GM12801 (cell line): ENCODE data around the gene POLR2L.

ENCODE experiments used
- CTCF ChIP-seq: IDR thresholded peaks from one replicate; pipeline ENCODE4 v1.5.1; 2011; ENCODE audit warnings: control low read depth; ENCODE audit not compliant: insufficient read length; ENCODE audit errors: extremely low read depth

POLR2L gene

DNA sequence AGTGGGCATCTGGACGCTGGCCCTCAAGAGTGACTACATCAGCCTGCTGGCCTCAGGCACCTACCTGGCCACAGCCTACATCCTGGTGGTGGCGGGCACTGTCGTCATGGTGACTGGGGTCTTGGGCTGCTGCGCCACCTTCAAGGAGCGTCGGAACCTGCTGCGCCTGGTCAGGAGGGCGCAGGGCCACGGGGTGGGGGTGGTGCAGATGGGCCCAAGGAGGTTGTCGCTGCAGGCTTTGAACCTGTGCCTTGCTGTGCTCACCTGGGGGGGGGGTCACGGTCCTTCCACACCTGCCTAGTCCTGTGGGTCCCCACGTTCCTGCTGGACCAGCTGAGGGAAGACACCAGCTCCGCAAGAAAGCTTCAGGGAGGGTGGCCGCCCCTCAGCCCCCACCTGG lies 6.1 kb downstream of the POLR2L start:
- no peak for TF ChIP-seq CTCF

DNA sequence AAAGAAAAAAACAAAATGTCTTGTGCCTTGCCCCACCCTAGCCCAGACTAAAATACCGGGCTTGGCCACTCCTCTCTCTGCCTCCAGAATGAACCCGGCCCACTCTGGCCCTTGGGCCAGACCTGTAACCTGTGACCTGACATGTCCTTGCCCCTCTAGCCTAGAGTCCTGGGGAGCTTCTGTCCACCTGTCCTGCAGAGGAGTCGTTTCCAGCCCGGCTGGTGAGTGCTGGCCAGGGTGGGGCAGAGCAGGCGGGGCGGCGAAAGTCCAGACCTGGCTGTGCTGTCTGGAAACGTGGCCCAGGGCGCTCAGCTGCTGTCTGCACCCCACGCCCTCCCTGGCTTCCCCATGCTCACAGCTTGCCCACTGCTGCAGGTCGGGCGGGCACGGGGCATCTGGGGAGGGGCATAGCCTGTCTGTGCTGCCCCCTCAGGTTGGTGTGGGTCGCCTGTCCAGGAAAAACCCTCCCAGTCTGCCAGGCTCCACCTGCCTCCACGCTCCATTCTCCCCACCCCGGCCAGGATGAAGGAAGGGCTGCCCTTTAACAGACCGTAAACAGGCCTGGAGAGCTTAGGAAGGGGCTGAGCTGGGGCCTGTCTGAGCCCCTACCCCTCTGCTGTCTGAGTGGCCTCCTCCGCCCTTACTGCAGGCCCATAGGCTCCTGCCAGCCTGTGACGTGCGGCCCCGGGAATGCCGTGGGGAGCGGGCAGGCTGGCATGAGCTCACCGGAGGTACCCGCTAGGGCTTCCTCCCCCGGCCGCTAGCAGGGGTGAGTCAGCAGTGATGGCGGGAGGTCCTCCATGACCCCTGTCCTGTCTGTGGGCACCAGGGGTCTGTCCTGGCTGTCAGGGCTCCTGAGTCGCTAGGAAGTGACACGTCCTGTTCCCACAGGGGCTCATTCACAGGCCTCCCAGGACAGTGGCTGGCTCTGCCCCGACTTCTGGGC lies 7.7 kb downstream of the POLR2L start:
- TF ChIP-seq CTCF = no peak

- TF ChIP-seq CTCF = no peak
These were observed 8.4 kb downstream of the POLR2L start for GRCh38 chr11:833849-834311.

DNA sequence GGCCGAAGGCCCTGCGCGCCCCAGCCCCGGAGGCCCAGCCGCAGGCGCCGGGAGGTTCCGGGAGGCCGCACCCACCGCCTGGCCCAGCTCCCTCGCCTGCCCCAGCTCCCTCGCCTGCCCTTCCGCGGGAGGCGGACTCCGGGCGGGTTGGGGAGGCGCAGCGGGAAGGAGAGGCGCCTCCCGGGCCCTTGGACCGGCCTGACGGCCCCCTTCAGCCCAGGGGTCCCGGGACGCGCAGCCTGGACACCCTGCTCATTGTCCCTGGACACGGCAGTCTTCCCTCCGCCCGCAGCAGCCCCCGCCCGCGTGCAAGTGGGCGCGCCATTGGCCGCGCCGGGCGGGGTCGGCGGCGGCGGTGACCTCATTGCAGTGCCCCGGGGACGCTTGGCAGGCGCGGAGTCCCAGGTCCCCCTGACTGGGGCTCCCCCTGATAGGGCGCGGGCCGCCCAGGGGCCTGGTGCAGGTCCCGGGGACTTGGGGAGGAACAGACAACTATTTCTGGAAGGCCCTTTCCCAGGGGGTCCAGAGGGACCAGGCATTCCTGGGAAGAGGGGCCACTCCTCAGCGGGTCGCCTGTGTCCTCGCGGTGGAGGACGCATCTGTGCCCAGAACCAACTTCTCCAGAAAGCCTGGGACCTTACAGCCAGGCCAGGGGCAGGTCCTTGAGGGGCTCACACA lies 9.1 kb downstream of the POLR2L start:
- no peak for TF ChIP-seq CTCF

DNA sequence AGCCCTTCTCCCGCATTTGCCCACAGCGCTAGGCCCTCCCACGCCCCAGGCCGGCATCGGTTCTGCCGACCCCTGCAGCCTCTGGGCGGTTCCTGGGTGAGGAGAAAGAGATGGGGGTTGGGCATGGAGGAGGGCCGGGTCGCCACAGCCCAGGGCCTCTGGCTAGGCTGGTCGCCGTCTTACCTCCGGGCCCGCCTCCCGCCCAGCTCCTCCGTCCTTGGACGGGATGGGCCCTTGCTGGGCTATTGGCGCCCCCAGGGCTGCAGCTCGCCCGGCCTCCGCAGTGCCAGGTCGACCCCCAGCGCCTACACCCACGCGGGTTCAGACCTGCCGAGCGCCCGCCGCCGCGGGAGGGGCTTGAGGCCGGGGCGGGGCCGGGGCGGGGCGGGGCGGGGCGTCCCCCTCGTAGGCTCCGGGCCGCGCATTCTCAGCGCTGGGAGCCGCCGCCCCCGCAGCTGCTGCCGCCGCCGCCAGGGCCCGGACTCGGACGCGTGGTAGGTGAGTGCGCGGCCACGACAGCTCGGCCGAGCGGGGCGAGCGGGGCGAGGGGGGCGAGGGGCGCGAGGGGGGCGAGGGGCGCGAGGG lies 9.7 kb downstream of the POLR2L start, which contains the start of gene CD151:
TSS of gene CD151 (plus strand) at position 424 of the 585 bp plus-strand sequence. CDS start 3,118 bp downstream, outside the sequence.
- TF ChIP-seq CTCF = no peak

DNA sequence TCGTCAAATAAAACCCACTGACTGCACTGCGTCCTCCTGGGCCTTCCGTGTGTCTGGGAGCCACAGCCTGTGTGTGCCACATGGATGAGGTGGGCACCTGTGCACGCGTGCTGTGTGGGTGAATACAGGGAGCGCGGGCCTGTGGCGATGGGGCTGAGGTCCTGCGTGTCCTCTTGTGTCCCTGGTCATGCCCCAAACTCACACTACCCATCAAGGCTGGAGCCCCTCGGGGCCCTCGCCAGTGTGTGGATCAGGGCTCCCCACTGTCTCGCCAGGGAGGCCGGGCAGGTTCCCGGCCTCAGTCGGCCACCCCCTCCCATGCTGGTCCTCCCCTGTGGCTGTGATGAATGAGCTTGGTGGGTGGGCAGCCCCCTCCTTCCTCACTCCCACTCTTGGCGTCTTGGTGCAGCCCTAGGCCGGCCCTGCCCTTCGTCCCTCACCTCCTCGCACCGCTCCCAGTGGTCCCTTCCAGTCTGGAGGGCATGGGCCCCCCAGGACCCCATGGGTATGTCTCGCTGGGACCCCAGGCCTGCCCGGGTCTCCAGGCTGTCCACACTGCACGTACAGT lies 10.3 kb downstream of the POLR2L start:
- TF ChIP-seq CTCF = no peak
